HG02588 (cell line): Measurements from ENCODE around the gene CEP131.
A peak's percentile ranks its signal among the peaks of the same experiment; 100 is the strongest.

Source experiments
- ATAC-seq: cut with Tn5 transposase; IDR thresholded peaks from one replicate; pipeline ENCODE4 v1.9.1; 2021; ENCODE audit warnings: mild to moderate bottlenecking, moderate library complexity; ENCODE audit not compliant: unreplicated experiment

CEP131 gene

DNA sequence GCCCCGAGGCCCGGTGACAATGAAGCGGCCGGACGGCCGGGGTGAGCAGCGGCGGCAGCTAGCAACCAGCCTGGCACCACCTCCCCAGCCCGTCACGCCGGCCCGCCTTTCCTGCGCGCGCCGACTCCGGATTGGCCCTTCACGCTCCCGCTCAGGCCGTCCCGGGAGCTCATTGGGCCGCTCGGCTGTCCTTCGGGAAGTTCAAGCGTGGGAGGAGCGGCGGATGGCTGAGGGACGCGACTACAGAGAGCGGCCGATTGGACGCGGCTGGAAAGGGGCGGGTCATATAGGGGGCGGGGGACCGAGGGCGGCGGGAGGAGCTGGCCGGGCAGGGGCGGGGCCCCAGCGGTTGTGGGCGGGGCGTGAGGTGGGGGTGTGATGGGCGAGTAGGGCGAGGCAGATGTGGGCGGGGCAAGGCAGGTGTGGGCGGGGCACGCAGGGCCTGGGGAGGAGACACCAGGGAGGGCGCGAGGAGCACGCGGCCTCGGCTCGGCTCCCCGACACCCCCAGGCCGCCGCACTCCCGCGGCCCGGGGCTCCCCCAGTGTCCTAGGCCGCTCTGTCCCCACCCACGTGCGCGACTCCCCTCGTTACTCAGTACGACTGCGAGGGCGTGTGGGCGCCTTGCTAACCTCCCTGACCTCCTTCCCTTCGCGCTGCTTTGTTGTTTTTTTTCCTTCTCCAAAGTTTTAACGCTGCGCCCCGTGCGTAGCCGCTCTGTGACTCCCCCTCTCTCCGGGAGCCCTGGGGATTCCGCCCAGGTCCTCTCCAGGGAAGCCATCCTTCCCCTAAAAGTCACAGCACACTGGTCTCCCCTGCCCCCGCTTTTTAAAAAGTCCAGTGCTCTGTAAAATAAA is at the start of gene CEP131:
CEP131 (minus strand) TSS at position 60 of the 856 bp plus-strand sequence. CDS start 2,909 bp downstream, outside the sequence.
- ATAC-seq, result peak; percentile 94

DNA sequence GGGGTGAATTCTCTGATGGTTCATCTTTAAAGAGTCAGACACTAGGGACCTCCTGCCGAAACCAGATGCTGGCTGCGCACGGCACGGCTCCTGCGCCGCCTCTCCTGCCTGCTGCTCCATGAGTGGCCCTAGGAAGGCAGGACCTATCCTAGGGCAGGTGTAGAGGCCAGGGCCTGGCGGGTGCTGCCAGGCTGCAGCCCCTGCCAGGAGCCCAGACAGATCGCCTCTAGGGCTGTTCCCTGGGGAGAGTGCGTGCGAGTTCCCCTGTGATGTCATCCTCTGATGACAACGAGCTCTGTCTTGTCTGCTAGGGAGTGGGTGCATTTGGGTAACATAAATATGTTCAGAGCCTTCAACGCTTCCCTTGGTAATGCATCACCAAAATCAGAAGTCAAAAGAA is 48.5 kb upstream of the CEP131 start:
- no peak for ATAC-seq

DNA sequence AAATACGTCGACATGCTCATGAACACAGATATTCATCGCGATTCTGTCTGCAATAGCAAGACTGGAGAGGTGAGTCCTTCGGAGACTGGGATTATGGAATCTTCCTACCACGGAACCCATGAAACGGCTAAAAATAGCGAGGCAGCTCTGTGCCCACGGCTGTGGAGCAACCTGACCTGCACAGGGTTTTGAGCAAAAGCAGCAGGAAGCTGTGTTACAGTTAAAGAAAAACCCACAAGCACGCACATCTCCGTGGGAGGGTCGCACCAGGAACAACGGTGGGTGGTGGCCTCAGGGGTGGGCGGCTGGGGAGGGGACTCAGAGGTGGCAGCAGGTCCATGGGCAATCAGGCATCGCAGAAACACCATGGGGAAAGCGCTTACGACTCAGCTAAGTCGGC is 47.5 kb upstream of the CEP131 start:
- no peak for ATAC-seq

DNA sequence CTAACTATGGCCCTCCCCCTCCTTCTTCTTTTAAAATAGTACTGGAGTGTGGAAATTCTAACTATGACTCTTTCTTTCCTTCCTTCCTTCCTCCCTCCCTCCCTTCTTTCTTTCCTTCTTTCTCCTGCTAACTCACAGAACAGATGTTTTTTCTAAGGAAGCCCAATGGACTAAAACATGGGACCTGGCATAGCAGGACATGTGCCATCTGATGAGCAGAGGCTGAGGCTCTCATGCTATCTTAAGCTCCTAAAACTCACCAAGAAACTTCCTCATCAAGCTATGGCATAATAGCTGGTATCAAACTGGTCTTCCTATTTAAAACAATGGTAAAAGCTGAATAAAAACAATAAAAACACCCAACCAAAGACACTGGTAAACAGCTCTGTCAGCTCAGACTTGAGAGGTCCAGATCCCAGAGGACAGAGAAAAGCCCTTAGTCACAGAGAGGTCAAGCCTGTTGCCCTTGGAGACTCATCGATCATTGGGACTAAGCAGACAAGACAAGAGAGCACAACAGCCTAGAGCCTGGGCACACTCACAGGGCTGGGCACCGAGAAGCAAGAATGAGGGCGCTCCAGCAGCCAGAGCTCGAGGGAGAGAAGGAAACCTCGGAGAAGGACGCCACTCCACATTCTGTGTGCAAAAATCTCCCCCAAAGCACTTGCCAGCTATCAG is 44.8 kb upstream of the CEP131 start:
- ATAC-seq, result no peak

DNA sequence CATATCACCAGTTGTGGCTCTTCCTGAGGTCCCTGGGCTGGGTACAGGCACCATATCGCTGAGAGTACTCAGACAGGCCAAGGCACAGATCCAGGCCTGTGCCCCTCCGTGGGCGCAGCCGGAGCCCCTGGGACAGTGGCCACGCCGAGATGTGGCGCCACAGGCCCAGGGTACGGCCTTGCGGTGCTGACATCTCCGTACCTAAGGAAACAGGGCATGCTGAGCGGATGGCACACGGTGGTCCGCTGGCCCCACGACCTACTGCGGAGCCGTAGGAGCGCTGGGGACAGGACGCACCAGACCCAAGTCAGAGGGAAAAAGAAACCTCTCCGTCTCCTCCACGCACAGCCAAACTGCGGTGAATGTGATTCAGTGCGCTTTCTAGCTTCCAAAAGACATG is 42.8 kb upstream of the CEP131 start:
- no peak for ATAC-seq

DNA sequence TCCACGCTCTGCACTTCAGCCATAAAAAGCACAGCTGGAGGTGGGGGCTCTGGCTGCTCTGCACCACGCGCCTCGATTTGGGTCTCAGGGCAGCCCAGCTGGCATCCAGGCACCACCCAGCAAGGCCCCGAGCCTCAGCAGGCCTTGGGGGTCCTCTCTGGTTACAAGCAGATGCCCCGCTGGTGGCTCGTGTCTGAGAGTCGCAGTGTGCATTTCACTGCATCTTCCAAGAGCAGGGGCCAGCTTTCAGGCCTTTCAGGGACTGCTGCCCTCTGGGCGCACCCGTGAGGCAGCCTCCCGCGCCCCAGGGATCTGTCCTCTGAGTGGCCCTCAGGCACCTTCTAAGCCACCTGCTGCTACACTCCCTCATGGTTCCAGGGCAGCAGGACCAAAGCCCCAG is 41.9 kb upstream of the CEP131 start:
- ATAC-seq, result no peak

DNA sequence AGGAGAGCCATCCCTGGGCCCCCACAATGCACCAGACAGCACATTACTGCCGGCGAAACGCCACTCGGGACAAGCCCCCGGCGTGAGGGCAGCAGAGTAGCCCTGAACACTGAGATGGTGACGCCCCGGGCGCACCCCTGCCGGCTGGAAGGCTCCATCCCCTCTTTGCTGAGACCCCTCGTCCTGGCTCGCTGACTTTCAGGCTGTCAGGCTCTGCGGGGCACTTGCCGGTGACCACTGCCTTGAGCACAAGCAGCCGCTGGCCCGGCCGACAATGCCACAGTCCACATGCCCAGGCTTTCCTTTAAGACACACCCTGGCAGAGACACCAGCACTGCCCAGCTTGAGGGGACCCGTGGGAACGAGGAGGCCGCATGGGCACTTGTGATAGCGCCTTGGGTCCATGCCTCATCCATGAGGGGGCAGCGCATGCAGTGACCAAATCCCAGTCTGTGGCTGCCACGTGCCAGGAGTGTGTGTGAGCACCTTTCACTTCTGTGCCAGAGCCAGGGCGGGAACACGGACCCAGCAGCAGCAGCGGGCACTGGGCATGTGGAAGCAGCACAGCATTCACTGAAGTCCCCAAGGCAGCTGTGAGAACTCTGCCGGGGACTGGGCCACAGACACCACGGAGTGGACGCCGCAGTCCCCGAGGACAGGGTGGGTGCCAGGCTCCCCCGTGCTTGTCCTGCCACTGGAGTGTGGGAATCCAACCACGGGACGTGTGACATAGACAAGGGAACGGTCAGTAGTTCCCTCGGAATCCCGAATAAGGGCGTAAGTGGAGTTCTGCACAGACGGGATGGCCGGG is 40.8 kb upstream of the CEP131 start:
- ATAC-seq, result no peak

DNA sequence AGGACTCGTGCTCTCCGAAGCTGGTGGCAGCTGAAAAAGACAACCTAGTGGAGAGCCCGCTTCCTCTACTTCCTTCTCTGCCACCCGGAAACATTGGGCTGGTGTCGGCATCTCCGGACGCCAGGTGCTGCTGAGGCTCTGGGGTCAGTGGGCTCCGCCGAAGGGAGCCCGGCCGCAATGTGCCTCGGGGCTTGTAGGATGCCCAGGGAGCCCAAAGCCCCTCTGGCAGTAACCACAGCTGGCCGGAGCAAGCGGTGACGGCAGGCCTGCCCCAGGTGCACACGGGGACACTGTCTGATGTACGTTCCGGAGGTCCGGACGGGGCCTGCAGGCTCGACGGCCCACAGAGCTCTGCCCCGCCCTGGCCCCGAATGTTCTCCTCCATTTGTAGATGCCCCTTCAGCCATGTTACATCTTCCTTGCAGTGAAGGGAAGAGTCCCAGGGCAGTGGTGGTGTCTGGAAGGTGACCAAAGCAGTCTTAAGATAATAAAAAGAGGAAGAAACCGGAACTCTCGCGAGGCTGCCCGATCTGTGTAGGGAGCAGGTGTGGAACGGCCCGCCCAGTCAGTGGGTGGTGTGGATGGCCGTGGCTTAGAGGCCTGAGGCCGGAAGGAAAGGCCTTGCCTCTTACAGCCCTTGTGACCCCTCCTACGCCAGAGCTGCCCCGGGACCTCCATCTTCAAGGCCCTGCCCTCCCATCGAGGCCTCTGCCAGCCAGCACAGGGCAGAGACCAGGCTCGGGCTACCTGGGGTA is 39.0 kb upstream of the CEP131 start:
- ATAC-seq, result no peak

DNA sequence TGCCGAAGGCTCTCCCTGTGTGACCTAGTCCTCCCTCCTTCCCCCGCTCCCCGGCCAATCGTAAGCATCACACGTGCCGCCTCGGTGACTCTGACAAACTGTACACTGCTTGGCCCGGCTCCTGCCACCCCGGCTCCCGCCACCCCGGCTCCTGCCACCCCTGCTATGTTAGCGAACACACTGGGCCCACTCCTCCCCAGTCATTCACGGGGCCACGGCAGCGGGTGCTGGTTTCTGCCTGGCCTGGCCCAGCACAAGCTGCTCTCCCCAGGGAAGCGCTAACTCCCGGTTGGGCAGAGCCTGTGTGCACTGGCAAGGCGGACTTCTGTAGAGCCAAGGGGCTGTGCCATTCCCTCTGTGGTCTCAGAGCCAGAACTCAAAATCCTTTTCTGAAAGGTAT is 38.3 kb upstream of the CEP131 start:
- no peak for ATAC-seq

DNA sequence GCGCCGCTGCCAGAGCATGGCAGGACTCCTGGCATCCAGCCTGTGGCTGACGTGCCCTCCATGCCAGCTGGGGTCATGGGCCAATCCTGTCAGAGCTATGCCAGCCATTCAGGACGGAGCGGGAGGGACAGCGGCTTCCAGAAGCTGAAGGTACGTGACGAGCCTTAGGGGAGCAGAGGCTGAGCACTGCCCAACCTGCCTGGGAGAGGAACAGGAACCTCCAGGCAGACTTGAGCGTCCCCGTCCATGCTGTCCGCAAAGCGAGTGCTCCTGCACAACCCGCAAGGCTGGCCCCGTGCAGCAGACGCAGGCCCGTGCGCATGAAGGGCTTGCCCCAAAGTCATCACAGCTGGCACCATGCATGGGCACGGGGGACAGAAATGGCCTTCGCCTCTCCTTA is 37.9 kb upstream of the CEP131 start:
- no peak for ATAC-seq

DNA sequence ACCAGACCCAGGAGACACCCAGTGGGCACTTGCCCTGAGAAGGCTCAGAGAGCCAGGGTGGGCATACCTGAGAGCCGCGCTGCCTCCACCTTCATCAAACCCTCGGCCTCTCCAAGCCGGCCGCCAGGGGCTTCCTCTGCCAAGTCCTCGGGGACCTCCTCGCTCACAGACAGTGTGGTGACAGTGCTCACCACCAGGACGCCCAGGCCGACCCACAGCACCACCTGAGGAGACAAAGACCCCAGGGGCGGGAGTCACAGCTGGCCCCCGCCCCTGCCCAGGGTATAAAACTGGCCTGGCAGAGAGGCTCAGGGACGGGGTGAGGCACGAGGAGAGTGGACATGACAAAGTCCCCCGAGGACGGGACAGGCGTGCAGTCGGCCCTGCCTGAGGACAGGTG is 37.4 kb upstream of the CEP131 start:
- no peak for ATAC-seq

DNA sequence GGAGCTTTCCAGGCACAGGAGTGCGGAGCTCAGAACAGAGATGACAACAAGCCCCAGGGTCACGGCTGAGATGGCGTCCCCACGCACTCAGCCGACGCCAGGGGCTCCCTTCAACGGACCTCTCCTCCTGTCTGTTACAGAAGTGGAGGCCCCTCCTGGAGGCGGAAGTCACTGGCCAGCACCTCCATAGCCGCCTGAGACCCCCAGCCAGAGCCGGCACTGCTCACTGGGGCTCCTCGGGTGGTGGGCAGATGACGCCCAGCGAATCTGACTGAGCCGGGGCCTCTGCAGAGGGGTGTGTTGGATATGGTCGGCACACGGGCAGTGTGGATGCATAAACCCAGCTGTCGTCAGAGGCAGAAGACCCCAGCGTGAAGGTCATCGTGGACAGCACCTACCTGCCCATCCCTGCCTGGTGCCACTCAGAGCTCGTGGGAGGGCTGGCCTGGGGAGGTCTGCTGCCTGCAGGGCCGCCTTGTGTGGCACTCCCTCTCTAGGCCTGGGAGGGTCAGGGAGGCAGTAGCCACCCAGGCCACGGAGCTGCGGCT is 36.4 kb upstream of the CEP131 start:
- ATAC-seq, result no peak

DNA sequence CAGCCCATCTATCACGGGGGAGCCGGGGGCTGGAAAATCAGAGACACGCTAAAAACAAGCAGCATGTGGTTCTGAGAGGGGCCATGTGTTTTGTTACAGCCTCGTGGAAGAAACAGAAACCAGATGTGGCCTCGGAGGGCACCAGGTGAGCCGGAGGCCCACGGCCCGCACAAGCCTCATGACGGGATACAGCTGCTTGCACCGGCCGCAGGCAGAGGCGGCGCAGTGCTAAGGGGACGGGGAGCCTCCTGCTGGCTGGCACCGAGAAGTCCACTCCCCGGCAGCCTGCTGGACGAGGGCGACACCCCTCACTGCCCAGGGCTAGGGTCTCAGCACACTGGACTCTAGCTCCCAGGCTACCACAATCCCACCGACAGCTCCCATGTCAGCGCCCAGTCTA is 35.5 kb upstream of the CEP131 start:
- ATAC-seq, result no peak

DNA sequence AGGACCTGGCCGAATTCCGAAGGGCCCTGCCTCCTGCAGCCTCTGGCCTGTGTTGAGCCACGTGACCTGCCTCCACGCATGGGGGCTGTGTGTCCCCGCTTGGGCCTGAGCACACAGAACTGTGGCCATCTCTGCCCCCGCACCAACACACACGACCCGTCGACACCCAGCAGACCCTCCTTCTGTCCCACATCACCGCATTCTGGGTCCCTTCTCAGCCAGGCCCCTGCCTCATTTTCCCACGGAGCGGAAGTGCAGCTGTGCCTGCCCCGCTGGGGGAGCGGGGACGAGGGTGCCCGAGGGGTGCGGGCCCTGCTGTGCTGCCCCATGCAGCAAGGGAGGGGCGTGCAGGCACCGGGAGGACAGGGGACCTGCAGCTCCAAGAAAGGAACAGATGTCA is 34.8 kb upstream of the CEP131 start:
- no peak for ATAC-seq

DNA sequence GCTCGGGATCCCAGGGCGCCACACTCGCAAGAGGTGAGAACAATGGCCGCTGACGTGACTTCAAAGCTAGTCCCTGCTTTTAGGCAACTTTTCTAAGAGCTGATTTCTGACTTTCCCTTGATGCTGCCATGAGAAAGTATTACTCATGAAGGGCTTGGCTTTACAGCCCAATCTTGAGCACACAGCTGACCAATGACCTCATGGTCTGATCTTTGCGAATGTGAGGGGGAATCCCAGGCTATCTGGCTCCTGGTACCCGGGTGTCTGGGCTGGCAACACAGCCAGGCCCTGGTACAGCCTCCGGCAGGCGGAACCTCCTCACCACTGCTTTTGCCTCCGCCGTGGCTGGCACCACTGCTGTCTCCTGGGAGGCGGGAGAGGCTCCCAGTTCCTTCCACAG is 33.9 kb upstream of the CEP131 start:
- ATAC-seq, result no peak

DNA sequence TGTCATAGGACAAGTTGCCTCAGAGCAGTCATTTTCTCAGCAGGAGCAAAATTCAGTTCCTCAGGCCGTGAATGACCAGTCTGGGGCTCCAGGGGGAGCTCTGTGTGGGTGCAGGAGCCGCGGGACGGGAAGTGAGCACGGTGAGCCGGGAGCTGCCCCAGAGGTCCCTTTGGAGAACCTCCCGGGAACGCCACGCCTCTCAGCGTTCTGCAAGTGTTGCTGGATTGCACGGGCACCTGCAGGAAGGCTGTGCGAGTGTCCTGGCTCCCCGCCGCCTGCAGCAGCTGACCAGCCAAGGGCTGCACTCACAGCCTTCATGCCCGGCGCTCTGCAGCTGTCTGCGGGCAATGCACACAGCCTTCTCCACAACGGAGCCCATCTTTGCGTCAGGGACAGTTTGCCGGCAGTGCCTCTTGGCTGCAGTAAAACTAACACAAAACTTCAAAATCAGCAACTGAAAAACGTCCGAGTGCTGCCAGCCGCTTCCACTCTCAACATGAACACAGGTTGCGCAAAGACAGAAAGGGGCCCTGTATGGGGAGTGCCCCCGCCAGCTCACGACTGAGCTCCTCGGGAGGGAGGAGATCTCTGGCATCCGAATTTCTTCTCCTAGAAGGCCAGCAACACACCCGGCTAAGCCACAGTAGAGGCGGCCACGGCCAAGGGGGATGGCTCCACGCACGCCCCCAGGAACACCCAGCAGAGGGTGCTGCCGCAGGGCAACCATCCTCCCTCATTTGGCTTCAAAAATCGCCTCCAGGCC is 32.4 kb upstream of the CEP131 start:
- ATAC-seq, result no peak

DNA sequence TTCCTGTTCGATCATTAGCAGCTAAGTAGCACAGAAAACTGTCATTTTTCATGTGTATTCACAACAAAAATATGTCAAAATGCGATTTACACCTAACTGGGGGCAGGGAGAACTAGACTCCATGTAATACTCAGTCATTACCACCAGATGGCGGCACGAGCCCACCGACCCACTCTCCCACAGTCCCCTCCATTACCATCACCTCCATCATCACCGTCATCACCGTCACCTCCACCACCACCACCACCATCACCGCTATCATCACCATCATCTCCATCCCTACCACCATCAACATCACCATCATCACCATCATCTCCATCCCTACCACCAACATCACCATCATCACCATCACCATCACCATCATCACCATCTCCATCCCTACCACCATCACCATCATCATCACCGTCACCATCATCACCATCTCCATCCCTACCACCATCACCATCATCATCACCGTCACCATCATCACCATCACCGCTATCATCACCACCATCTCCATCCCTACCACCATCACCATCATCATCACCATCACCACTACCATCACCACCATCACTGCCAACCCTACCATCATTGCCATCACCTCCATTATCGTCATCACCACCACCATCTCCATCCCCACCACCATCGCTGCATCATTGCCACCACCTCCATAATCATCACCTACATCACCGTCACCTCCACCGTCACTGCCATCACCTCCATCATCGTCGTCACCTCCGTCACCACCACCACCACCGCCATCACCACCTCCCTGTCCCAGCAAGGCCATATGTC is 30.8 kb upstream of the CEP131 start:
- no peak for ATAC-seq

DNA sequence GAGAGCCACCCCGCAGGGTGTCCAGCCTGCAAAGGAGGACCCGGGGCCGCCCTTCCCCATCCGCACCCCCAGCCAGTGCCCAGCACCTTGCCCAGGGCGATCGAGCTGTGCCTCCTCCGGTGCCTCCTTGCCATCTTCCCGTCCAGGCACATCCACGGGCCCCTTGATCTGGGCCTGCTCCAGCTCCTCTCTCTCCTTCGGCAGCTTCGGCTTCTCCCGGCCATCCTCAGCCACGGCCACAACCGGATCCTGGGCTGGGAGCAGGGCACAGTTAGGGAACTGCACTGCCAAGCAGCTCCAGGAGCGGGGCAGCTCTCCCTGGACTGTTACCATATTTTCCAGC is 30.2 kb upstream of the CEP131 start:
- no peak for ATAC-seq

DNA sequence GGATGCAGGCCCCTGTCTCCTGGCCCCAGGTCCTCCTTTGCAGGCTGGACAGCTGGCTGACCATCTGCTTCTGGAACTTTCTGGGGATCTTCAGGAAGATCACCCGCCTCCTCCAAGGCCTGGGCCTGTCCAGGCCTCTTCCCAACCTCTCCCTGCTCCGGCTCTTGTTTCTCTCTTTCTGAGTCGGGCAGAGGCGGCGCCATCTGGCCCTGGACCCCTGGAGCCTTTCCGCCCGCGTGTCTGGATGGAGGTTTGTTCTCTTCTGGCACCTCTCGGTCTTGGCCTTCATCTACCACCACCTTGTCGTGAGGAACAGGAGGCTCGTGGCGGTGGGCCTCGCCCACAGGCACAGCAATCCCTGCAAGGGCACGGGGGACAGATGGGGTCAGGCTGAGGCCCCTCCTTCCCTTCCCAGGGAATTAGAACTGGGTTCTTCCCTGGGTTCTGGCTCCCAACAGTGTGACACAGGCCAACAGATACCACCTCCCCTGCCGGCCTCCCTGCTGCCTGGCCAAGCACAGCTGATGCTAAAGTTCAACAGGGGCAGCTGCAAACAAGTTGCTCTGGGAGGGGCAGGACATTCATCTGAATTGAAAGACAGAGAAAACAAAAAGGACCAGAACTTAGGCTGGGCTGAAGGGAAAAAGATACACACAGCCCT is 29.7 kb upstream of the CEP131 start:
- ATAC-seq, result no peak
